SK-N-DZ (cell line): ENCODE results near the gene KRTAP9-2.

Experiments used
- small RNA-seq, 2 experiments: library from RNA; depleted of rRNA; stranded (forward); fragments of <200 nt; gene quantifications; one replicate each; pipeline ENCODE3, GENCODE V24; 2014

The KRTAP9-2 gene

Small RNA genes within 50 kb of the gene (small RNA-seq; reads per million reads assigned to genes)
- 0 reads per million in 2 experiments for gene KRTAP4-17P
